ENCODE results near the gene GATA2.

Gene GATA2

GRCh38 chr3:128480278-128480677, 12.7 kb downstream of the GATA2 start:
- TF ChIP-seq, protein P1, sequence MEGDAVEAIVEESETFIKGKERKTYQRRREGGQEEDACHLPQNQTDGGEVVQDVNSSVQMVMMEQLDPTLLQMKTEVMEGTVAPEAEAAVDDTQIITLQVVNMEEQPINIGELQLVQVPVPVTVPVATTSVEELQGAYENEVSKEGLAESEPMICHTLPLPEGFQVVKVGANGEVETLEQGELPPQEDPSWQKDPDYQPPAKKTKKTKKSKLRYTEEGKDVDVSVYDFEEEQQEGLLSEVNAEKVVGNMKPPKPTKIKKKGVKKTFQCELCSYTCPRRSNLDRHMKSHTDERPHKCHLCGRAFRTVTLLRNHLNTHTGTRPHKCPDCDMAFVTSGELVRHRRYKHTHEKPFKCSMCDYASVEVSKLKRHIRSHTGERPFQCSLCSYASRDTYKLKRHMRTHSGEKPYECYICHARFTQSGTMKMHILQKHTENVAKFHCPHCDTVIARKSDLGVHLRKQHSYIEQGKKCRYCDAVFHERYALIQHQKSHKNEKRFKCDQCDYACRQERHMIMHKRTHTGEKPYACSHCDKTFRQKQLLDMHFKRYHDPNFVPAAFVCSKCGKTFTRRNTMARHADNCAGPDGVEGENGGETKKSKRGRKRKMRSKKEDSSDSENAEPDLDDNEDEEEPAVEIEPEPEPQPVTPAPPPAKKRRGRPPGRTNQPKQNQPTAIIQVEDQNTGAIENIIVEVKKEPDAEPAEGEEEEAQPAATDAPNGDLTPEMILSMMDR (IDR thresholded peaks at IDR 0.05; ENCODE audit: insufficient read depth, low read length, missing control alignments) = no peak
- no peak overlapping the region for H3K4me3 ChIP-seq (ENCODE audit: low read depth, low read length)
- ChIA-PET POLR2A (no interaction called here), CTCF (interaction anchor here (0.7 to 3.0 kb wide), 4 partner anchors 10 to 42 kb away, joined by 3 to 7 read pairs (median 4); no protein-coding TSS in a partner anchor)
- no peak for DNase-seq (ENCODE audit: low read depth, low spot score)

DNA sequence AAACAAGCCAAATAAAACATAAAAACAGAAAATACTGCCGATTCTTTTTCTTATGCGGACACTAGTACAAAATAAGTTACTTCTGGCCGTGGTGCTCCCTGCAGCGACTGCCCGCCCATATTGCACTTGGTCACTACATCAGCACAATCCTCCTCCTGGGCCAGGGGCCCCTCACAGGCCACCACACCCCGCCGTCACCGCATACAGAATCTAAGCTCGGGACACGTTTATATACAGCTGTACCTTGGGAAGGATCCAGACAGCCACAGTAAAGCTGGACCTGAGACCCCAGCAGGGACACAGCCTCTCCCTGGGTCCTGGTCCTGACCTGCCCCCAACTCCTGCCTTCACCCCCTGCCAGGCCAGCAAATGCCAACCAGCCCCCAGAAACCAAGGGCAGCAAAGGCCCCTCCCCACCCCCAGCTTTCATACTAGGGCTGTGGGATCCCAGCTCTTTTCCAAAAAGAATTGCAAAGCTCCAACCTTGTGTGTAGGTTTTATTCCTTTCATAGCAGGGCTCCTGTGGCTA, 13.4 kb downstream of the GATA2 start:
- ChIA-PET CTCF (interaction anchor here (1.0 to 3.0 kb wide), 3 partner anchors 11 to 42 kb away, joined by 3 to 7 read pairs (median 4); no protein-coding TSS in a partner anchor), POLR2A (no interaction called here)
- H3K4me3 ChIP-seq (ENCODE audit: low read depth, low read length) = no peak overlapping the region
- TF ChIP-seq, protein P1 (IDR thresholded peaks at IDR 0.05; ENCODE audit: insufficient read depth, low read length, missing control alignments) = no peak
- no peak for DNase-seq (ENCODE audit: low read depth, low spot score)

DNA sequence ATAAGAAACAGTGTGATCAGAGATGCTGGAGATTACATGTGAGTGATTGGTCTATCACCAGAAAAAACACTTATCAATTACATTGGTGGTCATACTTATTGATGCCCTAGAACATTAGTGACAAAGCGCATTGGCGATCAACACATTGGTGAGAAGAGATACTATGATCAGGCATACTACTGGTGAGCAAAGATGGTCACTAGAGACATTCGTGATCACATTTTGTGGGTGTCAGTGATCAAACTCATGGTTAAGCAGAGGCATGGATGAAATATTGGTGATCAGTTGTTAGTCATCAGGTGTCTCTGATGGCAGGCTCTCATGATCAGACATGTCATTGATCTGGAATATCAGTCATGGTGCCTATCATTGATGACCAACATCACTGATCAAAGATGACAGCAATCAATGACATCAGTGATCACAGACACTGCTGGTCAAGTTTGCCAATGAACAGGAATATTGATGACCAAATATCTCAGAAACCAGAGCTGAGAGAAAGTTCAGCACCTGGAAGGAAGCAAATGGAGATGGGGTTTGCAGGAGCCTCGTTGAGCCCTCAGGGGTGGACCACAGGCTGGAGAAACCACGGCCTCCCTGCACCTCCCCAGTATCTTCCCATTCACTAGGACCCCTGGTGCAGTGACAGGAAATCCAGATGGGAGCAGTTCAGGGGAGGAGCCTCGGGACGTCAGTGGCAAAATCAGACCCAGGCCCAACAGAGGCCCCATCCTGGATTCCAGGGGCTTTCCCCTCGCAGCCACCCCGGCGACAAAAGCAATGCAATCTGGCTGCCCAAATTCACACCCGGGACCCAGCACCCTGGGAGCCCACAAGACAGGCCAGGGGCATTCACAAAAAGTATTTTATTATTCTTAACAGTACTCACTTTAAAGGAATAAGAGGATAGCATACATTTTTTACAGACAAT, 14.2 kb downstream of the GATA2 start:
- DNase-seq (ENCODE audit: low read depth, low spot score) = no peak
- POLR2A ChIA-PET = no interaction called here
- TF ChIP-seq, protein P1 (IDR thresholded peaks at IDR 0.05; ENCODE audit: insufficient read depth, low read length, missing control alignments) = no peak
- no peak overlapping the region for H3K4me3 ChIP-seq (ENCODE audit: low read depth, low read length)
- CTCF ChIA-PET = no interaction called here

- H3K4me3 ChIP-seq (ENCODE audit: low read depth, low read length) = no peak overlapping the region
- no peak for DNase-seq (ENCODE audit: low read depth, low spot score)
- ChIA-PET CTCF (interaction anchor here (1.5 to 1.8 kb wide), 4 partner anchors 13 to 132 kb away, joined by 3 to 6 read pairs (median 4); no protein-coding TSS in a partner anchor), POLR2A (no interaction called here)
- TF ChIP-seq, protein P1 (IDR thresholded peaks at IDR 0.05; ENCODE audit: insufficient read depth, low read length, missing control alignments) = no peak
Observed at GRCh38 chr3:128476659-128477058, 16.3 kb downstream of the GATA2 start.

DNA sequence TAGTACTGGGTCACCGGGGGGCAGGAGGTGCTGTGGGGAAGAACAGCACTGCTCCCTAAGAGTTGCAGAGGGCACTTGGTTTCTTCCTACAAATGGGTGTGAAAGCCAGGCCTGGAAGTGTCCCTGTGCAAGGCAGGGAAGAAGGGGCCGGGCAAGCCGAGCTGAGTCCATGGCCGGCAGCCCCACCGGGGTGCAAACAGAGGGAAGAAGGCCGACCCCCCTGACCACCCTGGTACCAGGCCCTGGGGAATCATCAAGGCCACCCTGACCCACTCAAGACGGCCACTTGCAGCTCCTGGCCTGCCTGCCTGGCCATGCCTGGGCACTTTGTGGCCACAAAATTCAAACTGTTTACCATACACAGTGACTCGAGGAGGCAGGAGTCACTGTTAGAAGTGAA, 17.6 kb downstream of the GATA2 start:
- DNase-seq (ENCODE audit: low read depth, low spot score) = no peak
- H3K4me3 ChIP-seq (ENCODE audit: low read depth, low read length) = no peak overlapping the region
- POLR2A ChIA-PET = no interaction called here
- TF ChIP-seq, protein P1 (IDR thresholded peaks at IDR 0.05; ENCODE audit: insufficient read depth, low read length, missing control alignments) = no peak
- CTCF ChIA-PET = interaction anchor here (1.1 to 1.8 kb wide), 5 partner anchors 11 to 133 kb away, joined by 3 to 6 read pairs (median 3); no protein-coding TSS in a partner anchor

- ChIA-PET CTCF (no interaction called here), POLR2A (no interaction called here)
- DNase-seq (ENCODE audit: low read depth, low spot score) = no peak
- TF ChIP-seq, protein P1 (IDR thresholded peaks at IDR 0.05; ENCODE audit: insufficient read depth, low read length, missing control alignments) = no peak
- no peak overlapping the region for H3K4me3 ChIP-seq (ENCODE audit: low read depth, low read length)
Observed at GRCh38 chr3:128473737-128474136, 19.3 kb downstream of the GATA2 start.

All from AG04449 (cell line).